ENCODE measurements around the gene USP32.

USP32 gene

GRCh38 chr17:60170835-60171752 lies 220.8 kb downstream of the USP32 start:
- no peak for TF ChIP-seq CTCF (IDR thresholded peaks at IDR 0.05; ENCODE audit: insufficient read depth, low read depth, low read length, missing control alignments)
- no peak overlapping the region for H3K4me3 ChIP-seq (ENCODE audit: low read depth, low read length)
- DNase-seq (ENCODE audit: low read depth), result no peak

GRCh38 chr17:60169921-60170817 lies 221.8 kb downstream of the USP32 start:
- no peak for DNase-seq (ENCODE audit: low read depth)
- TF ChIP-seq CTCF (IDR thresholded peaks at IDR 0.05; ENCODE audit: insufficient read depth, low read depth, low read length, missing control alignments), result no peak
- no peak overlapping the region for H3K4me3 ChIP-seq (ENCODE audit: low read depth, low read length)

- TF ChIP-seq CTCF (IDR thresholded peaks at IDR 0.05; ENCODE audit: insufficient read depth, low read depth, low read length, missing control alignments), result no peak
- no peak for DNase-seq (ENCODE audit: low read depth)
- H3K4me3 ChIP-seq (ENCODE audit: low read depth, low read length), result no peak overlapping the region
Observed at GRCh38 chr17:60168654-60169053, 223.3 kb downstream of the USP32 start.

GRCh38 chr17:60167065-60167741 lies 224.7 kb downstream of the USP32 start:
- TF ChIP-seq CTCF (IDR thresholded peaks at IDR 0.05; ENCODE audit: insufficient read depth, low read depth, low read length, missing control alignments), result no peak
- H3K4me3 ChIP-seq (ENCODE audit: low read depth, low read length), result no peak overlapping the region
- no peak for DNase-seq (ENCODE audit: low read depth)

- no peak for TF ChIP-seq CTCF (IDR thresholded peaks at IDR 0.05; ENCODE audit: insufficient read depth, low read depth, low read length, missing control alignments)
- peak; percentile 54 for DNase-seq (ENCODE audit: low read depth)
- H3K4me3 ChIP-seq (ENCODE audit: low read depth, low read length), result no peak overlapping the region
Observed at GRCh38 chr17:60165971-60166370, 226.0 kb downstream of the USP32 start.

- DNase-seq (ENCODE audit: low read depth), result no peak
- H3K4me3 ChIP-seq (ENCODE audit: low read depth, low read length), result no peak overlapping the region
- TF ChIP-seq CTCF (IDR thresholded peaks at IDR 0.05; ENCODE audit: insufficient read depth, low read depth, low read length, missing control alignments), result no peak
Observed at GRCh38 chr17:60165223-60165622, 226.7 kb downstream of the USP32 start.
